Ovary (tissue), 9 donors: Measurements from ENCODE around the gene VGLL4. TPM values are rescaled to one million over a fixed set of nuclear protein-coding genes. Genes with fewer than 3 reads are reported as not detected.

Experiments used
- DNase-seq, 5 donors: peaks; one replicate each; pipeline ENCODE4 v3.0.0-alpha.2; 2019 to 2020
- H3K27ac ChIP-seq, 2 donors: fragments of 200-600 bp; one replicate each; pipeline versions ENCODE4 v1.5.1 to v1.8.0; 2019 to 2022
- H3K27me3 ChIP-seq: fragments of 200-600 bp; one replicate; pipeline ENCODE4 v1.8.0; 2022
- H3K36me3 ChIP-seq: fragments of 200-600 bp; sonication (generic); one replicate; pipeline ENCODE4 v1.5.1; 2019
- H3K4me1 ChIP-seq: one replicate; pipeline ENCODE4 v1.8.1; 2013; ENCODE audit warnings: mild to moderate bottlenecking, moderate library complexity; ENCODE audit not compliant: insufficient read depth
- H3K4me3 ChIP-seq: fragments of 200-600 bp; sonication (generic); one replicate; pipeline ENCODE4 v1.5.1; 2017
- H3K9me3 ChIP-seq, 2 donors: fragments of 200-600 bp in 1 of 2; sonication (generic) in 1 of 2; one replicate each; pipeline versions ENCODE4 v1.5.1 to v1.8.1; 2013 to 2019; ENCODE audit warnings: mild to moderate bottlenecking in 1 of 2, moderate library complexity in 1 of 2
- CTCF ChIP-seq, 3 donors: fragments of 450-650 bp in 2 of 3; fragments of 200-600 bp in 1 of 3; IDR thresholded peaks; one replicate each; pipeline versions ENCODE4 v1.5.1 to v1.8.0; 2016 to 2022; ENCODE audit warnings: antibody characterized with exemption in 3 of 3, mild to moderate bottlenecking in 1 of 3
- EP300 ChIP-seq: sonication (generic); formaldehyde crosslinking; IDR thresholded peaks from one replicate; pipeline ENCODE4 v1.6.1; 2017; ENCODE audit warnings: antibody characterized with exemption
- POLR2A ChIP-seq: fragments of 450-650 bp; IDR thresholded peaks from one replicate; pipeline ENCODE4 v1.6.1; 2017; ENCODE audit warnings: antibody characterized with exemption, mild to moderate bottlenecking, moderate library complexity
- WGBS, 3 donors: extraction: QIAGEN DNeasy Blood & Tissue Kit in 1 of 3; methylation state at CpG; one replicate each; pipeline versions ENCODE4 v1.1.5 to v1.1.7; 2013 to 2017; 5-methylcytosine and 5-hydroxymethylcytosine counted together
- intact Hi-C, 4 donors: fragments of 100-400 bp; cut with DNase I; formaldehyde crosslinking; loops; one replicate each; pipeline versions ENCODE4 v1.11.0 to v1.15.1; 2022 to 2023
- polyA plus RNA-seq, 2 donors: library from polyadenylated mRNA; stranded (reverse); fragments of 200-250 nt in 1 of 2; fragments of 350-450 nt in 1 of 2; fragmentation: Illumina TruSeq in 1 of 2; extraction: RNeasy Lipid Tissue Mini Kit (QIAGEN cat#74804) in 1 of 2; gene quantifications; one replicate each; pipeline ENCODE4 v1.2.3, GENCODE V29; 2013 to 2014
- total RNA-seq, 7 donors: library from RNA; depleted of rRNA in 2 of 7; stranded (reverse); fragments of >200 nt in 2 of 7; fragmentation: NEBNext Ultra II Directional in 3 of 7; extraction: Animal tissue kit (Norgen Biotek cat#: 25700) in 3 of 7; gene quantifications; one replicate each; pipeline versions ENCODE4 v1.1.0 to v1.2.4, GENCODE V29; 2016 to 2023
- donor health status: DM: no; HTN: no; CAD: no; lungs with moderate emphysema.
- donor health status: DM: no; HTN: no; CAD: no.
- donor health status: Bipolar disorder and iron deficiency.
- donor health status: DM: yes; HTN: yes; CAD: no.
- donor health status: DM: no; HTN: no; CAD: no.
- donor health status: DM: yes; HTN: yes; CAD: no.

Gene VGLL4
- total and polyA plus RNA-seq, 9 donors = 73.2 to 120 (median 106) TPM

- no peaks in the 10 kb centered on the region for H3K9me3 ChIP-seq
- no peak overlapping the region for H3K4me3 ChIP-seq
- H3K4me1 ChIP-seq = peaks cover 35% of the 10 kb centered on the region
- TF ChIP-seq CTCF (IDR thresholded peaks at IDR 0.05) = no peak
- TF ChIP-seq EP300 = peak; percentile 35
- intact Hi-C loops = loop anchor here in 2 of 4 donors (5.0 kb wide), 2 partner anchors 34 to 39 kb away; partner anchors contain the start of gene VGLL4 (in 1 of the 2)
- H3K27ac ChIP-seq = peak overlapping the region; percentile 50 to 80
- DNase-seq = peak in 2 of 5 donors; percentile 50 to 78
- H3K27me3 ChIP-seq = no peaks in the 10 kb centered on the region
- no peaks in the 10 kb centered on the region for H3K36me3 ChIP-seq
- WGBS, 3 donors = 5 to 14% (median 12%) methylated on average over 9 of the region's 9 CpGs
These were observed 40.1 kb downstream of the VGLL4 start for GRCh38 chr3:11603628-11604027.

GRCh38 chr3:11602886-11603527, 40.7 kb downstream of the VGLL4 start:
- TF ChIP-seq EP300 = no peak
- TF ChIP-seq CTCF (IDR thresholded peaks at IDR 0.05) = no peak
- TF ChIP-seq POLR2A = no peak
- WGBS, 3 donors = 53 to 66% (median 54%) methylated on average over 5 of the region's 5 CpGs
- intact Hi-C loops = loop anchor here in 2 of 4 donors (5.0 kb wide), 2 partner anchors 34 to 39 kb away; partner anchors contain the start of gene VGLL4 (in 1 of the 2)
- Histone ChIP-seq H3K27ac (peak overlapping the region; percentile 50 to 80), H3K4me1 (peaks cover 39% of the 10 kb centered on the region), H3K9me3 (no peaks in the 10 kb centered on the region), H3K27me3 (no peaks in the 10 kb centered on the region), H3K4me3 (no peak overlapping the region), H3K36me3 (no peaks in the 10 kb centered on the region)
- no peak for DNase-seq

- TF ChIP-seq EP300 (no peak), POLR2A (no peak), CTCF (IDR thresholded peaks at IDR 0.05) (no peak)
- Histone ChIP-seq H3K4me1 (peaks cover 39% of the 10 kb centered on the region), H3K4me3 (no peak overlapping the region), H3K9me3 (no peaks in the 10 kb centered on the region), H3K27me3 (no peaks in the 10 kb centered on the region), H3K36me3 (no peaks in the 10 kb centered on the region), H3K27ac (peak overlapping the region; percentile 47 to 50)
- intact Hi-C loops = loop anchor here in 2 of 4 donors (5.0 kb wide), 2 partner anchors 35 to 40 kb away; partner anchors contain the start of gene VGLL4 (in 1 of the 2)
- no peak for DNase-seq
- WGBS, 3 donors = 50 to 62% (median 57%) methylated on average over 11 of the region's 11 CpGs
These were observed 41.4 kb downstream of the VGLL4 start for GRCh38 chr3:11602239-11602840.

- H3K27me3 ChIP-seq = no peaks in the 10 kb centered on the region
- intact Hi-C loops = loop anchor here in 2 of 4 donors (5.0 kb wide), 2 partner anchors 36 to 41 kb away; partner anchors contain the start of gene VGLL4 (in 1 of the 2)
- no peaks in the 10 kb centered on the region for H3K36me3 ChIP-seq
- 48% methylated on average over 21 of the region's 21 CpGs for WGBS, 3 donors
- DNase-seq = peak in 2 of 5 donors; percentile 48 to 64
- H3K9me3 ChIP-seq = no peaks in the 10 kb centered on the region
- peak overlapping the region; percentile 47 to 50 for H3K27ac ChIP-seq
- H3K4me3 ChIP-seq = no peak overlapping the region
- TF ChIP-seq POLR2A (no peak), CTCF (IDR thresholded peaks at IDR 0.05) (no peak), EP300 (no peak)
- peaks cover 41% of the 10 kb centered on the region for H3K4me1 ChIP-seq
These were observed 42.1 kb downstream of the VGLL4 start for GRCh38 chr3:11601446-11602238.
